Measurements from ENCODE around the gene DTNB. TPM values are rescaled to one million over a fixed set of nuclear protein-coding genes. Genes with fewer than 3 reads are reported as not detected.

The DTNB gene
- total RNA-seq, result 17.9 TPM

DNA sequence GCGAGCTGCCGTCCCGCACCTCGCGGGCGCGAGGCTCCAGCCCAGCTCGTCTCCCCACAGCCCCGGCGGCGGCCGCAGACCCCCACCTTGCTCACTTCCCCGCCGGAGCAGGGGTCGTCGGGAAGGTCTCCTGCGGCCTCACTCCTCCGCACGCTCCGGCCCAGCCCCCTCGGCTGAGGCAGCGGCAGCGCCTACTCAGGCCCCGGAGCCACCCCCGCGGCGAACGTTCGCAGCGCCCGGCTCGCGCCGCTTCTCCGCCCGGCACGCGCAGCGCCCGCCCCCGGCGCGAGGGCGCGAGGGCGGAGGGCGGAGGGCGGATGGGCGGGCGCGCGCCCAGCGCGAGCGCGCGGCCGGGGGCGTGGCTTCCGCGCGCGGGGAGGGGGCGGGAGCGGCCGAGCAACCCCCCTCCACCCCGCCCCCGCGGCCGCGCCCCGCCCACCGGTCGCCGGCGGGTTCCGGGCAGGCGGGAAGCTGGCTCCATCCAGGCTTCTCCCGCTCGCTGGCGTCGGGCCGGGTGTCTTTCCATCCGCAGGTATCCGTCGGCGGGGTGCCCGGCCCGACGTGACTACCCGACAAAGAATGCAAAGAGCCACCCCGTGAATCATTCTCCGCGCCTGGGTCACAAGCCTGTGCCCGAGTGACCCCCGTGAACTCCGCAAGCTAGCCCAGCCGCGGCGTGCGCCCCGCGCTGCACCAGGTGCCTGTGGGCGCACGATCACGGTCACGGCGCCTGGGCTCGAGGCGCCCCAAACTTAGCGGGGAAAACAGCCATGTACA lies at the start of gene DTNB:
TSS of gene DTNB (minus strand) at position 278 of the 777 bp plus-strand sequence. CDS start 20,917 bp downstream, outside the sequence.
- intact Hi-C loops (cut with DNase I), result loop anchor here (10.0 kb wide), 1 partner anchor 59 kb away; no protein-coding TSS in a partner anchor
- Histone ChIP-seq H3K36me3 (no peaks in the 10 kb centered on the region), H3K4me1 (peaks cover 13% of the 10 kb centered on the region), H3K9me3 (no peaks in the 10 kb centered on the region), H3K27me3 (no peaks in the 10 kb centered on the region), H3K27ac (peak within 1 kb of the TSS; percentile 94), H3K4me3 (peak within 1 kb of the TSS; percentile 86 to 99)
- TF ChIP-seq POLR2AphosphoS5 (IDR thresholded peaks at IDR 0.05; ENCODE audit: insufficient read depth in 1 of 2, low read depth in 1 of 2), result peak in 1 of 2 donors; percentile 74
- TF ChIP-seq, protein P1, sequence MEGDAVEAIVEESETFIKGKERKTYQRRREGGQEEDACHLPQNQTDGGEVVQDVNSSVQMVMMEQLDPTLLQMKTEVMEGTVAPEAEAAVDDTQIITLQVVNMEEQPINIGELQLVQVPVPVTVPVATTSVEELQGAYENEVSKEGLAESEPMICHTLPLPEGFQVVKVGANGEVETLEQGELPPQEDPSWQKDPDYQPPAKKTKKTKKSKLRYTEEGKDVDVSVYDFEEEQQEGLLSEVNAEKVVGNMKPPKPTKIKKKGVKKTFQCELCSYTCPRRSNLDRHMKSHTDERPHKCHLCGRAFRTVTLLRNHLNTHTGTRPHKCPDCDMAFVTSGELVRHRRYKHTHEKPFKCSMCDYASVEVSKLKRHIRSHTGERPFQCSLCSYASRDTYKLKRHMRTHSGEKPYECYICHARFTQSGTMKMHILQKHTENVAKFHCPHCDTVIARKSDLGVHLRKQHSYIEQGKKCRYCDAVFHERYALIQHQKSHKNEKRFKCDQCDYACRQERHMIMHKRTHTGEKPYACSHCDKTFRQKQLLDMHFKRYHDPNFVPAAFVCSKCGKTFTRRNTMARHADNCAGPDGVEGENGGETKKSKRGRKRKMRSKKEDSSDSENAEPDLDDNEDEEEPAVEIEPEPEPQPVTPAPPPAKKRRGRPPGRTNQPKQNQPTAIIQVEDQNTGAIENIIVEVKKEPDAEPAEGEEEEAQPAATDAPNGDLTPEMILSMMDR (IDR thresholded peaks at IDR 0.05), result no peak
- peak in 1 of 2 donors; percentile 53 for TF ChIP-seq POLR2A (IDR thresholded peaks at IDR 0.05)
- peak in 1 of 2 donors; percentile 91 for DNase-seq (ENCODE audit: extremely low spot score in 2 of 2)

DNA sequence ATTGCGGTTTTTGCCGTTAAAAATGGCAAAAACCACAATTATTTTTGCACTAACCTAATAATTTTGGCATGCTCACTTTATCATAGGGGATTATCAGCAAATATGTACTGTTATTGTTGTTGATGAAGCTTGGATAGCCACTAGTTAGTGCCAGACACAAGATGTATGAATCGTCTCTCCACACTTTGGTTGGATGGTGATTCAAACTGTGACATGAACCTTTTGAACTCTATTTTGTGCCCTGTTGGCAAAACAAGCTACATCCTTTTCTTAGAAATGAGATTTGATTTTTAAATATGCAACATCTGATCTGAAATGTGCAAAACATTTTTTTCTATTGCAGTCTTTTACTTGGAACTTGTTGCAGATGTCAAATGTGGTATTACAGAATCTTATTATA lies 48.8 kb upstream of the DTNB start:
- Histone ChIP-seq H3K27me3 (no peaks in the 10 kb centered on the region), H3K36me3 (no peaks in the 10 kb centered on the region), H3K4me1 (no peaks in the 10 kb centered on the region), H3K9me3 (no peaks in the 10 kb centered on the region), H3K4me3 (no peak overlapping the region), H3K27ac (no peak overlapping the region)
- intact Hi-C loops (cut with DNase I), result loop anchor here (10.0 kb wide), 1 partner anchor 1737 kb away; no protein-coding TSS in a partner anchor
- DNase-seq (ENCODE audit: extremely low spot score in 2 of 2), result no peak
- TF ChIP-seq, protein P1 (IDR thresholded peaks at IDR 0.05), result no peak
- TF ChIP-seq POLR2A (IDR thresholded peaks at IDR 0.05), result no peak
- no peak for TF ChIP-seq POLR2AphosphoS5 (IDR thresholded peaks at IDR 0.05; ENCODE audit: insufficient read depth in 1 of 2, low read depth in 1 of 2)

DNA sequence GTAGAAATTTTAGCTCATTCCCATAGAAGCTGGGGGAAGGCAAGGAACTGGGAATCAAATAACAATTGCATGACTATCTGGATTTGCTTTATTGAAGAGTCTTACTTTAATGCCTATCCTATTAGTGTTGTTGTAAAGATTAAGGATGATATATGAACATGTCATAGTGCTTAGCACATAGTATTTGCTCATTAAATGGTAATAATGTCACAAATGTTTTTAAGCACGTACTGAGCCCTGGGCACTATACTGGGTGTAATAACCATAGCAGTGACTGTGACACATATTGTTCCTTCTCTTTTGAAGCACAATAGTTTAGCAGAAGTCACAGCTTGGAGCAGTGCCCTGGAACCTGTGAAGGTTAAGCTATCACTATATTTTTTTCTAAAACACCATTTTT lies 47.2 kb upstream of the DTNB start:
- intact Hi-C loops (cut with DNase I), result loop anchor here (10.0 kb wide), 1 partner anchor 1736 kb away; no protein-coding TSS in a partner anchor
- H3K4me1 ChIP-seq, result no peaks in the 10 kb centered on the region
- H3K4me3 ChIP-seq, result no peak overlapping the region
- no peaks in the 10 kb centered on the region for H3K27me3 ChIP-seq
- H3K27ac ChIP-seq, result no peak overlapping the region
- no peaks in the 10 kb centered on the region for H3K9me3 ChIP-seq
- TF ChIP-seq POLR2AphosphoS5 (IDR thresholded peaks at IDR 0.05; ENCODE audit: insufficient read depth in 1 of 2, low read depth in 1 of 2) (no peak), POLR2A (IDR thresholded peaks at IDR 0.05) (no peak)
- TF ChIP-seq, protein P1 (IDR thresholded peaks at IDR 0.05), result no peak
- H3K36me3 ChIP-seq, result no peaks in the 10 kb centered on the region
- peak in 1 of 2 donors; percentile 18 for DNase-seq (ENCODE audit: extremely low spot score in 2 of 2)

DNA sequence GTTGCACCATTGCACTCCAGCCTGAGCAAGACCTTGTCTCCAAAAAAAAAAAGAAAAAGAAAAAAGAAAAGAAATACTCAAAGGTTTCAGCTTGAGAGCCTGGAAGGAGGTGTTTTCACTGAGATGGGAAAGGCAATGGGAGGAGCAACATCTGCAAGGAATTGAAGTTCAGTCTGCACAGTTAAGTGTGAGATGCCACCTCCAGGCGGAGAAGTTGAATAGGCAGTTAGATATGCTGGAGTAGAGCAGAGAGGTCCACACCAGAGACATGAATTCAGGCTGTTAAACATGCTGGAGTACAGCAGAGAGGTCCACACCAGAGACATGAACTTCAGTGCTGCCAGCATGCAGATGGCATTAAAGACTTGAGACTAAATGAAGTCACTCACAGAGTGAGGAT lies 41.4 kb upstream of the DTNB start:
- Histone ChIP-seq H3K4me1 (no peaks in the 10 kb centered on the region), H3K9me3 (no peaks in the 10 kb centered on the region), H3K27me3 (no peaks in the 10 kb centered on the region), H3K27ac (no peak overlapping the region), H3K36me3 (no peaks in the 10 kb centered on the region), H3K4me3 (no peak overlapping the region)
- no peak for DNase-seq (ENCODE audit: extremely low spot score in 2 of 2)
- intact Hi-C loops (cut with DNase I), result no loop called here
- TF ChIP-seq POLR2AphosphoS5 (IDR thresholded peaks at IDR 0.05; ENCODE audit: insufficient read depth in 1 of 2, low read depth in 1 of 2), result no peak
- TF ChIP-seq, protein P1 (IDR thresholded peaks at IDR 0.05), result no peak

DNA sequence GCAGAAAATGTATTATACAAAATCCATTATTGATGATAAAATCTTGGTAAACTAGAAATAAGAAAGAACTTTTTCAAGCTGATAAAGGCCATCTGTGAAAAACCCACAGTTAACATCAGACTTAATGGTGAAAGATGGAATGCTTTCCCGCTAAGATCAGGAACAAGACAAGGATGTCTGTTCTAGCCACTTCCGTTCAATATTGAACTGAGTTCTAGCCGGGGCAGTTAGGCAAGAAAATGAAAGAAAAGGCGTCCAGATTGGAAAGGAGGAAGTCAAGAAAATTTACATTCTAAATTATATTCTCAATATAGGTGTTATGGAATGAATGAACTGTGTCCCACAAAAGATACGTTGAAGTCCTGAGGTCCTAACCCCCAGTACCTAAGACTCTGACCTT lies 39.1 kb upstream of the DTNB start:
- H3K9me3 ChIP-seq, result no peaks in the 10 kb centered on the region
- intact Hi-C loops (cut with DNase I), result no loop called here
- H3K27me3 ChIP-seq, result no peaks in the 10 kb centered on the region
- no peak overlapping the region for H3K27ac ChIP-seq
- no peaks in the 10 kb centered on the region for H3K36me3 ChIP-seq
- DNase-seq (ENCODE audit: extremely low spot score in 2 of 2), result no peak
- TF ChIP-seq POLR2A (IDR thresholded peaks at IDR 0.05), result no peak
- TF ChIP-seq, protein P1 (IDR thresholded peaks at IDR 0.05), result no peak
- TF ChIP-seq POLR2AphosphoS5 (IDR thresholded peaks at IDR 0.05; ENCODE audit: insufficient read depth in 1 of 2, low read depth in 1 of 2), result no peak
- no peaks in the 10 kb centered on the region for H3K4me1 ChIP-seq
- H3K4me3 ChIP-seq, result no peak overlapping the region

Measured in vagina (tissue), 2 donors.